ENCODE results near the gene SNED1.

DNA sequence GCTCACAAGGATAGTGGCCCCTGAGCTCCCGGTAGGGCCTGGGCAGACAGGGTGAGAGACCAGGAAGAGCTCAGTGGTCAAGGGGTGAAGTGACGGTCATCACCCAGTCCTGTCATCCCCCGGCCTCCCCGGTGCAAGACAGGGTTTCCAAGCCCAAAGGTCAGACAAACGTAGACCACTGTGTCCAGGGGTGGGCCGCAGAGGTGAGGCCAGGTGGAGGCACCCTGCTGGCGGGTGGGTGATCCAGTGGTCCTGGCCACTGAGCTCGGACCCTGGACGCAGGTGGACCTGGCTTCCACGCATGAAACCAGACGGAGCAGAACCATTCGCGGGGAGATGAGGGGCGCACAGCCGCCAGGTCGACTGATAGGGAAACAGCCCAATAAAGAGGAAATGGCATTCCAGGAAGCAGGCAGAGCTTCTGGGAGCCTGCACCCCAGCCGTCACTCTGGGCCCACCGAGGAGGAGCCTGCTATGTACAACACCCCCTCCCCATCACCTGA lies 14.4 kb upstream of the SNED1 start:
- TF ChIP-seq, protein P1, sequence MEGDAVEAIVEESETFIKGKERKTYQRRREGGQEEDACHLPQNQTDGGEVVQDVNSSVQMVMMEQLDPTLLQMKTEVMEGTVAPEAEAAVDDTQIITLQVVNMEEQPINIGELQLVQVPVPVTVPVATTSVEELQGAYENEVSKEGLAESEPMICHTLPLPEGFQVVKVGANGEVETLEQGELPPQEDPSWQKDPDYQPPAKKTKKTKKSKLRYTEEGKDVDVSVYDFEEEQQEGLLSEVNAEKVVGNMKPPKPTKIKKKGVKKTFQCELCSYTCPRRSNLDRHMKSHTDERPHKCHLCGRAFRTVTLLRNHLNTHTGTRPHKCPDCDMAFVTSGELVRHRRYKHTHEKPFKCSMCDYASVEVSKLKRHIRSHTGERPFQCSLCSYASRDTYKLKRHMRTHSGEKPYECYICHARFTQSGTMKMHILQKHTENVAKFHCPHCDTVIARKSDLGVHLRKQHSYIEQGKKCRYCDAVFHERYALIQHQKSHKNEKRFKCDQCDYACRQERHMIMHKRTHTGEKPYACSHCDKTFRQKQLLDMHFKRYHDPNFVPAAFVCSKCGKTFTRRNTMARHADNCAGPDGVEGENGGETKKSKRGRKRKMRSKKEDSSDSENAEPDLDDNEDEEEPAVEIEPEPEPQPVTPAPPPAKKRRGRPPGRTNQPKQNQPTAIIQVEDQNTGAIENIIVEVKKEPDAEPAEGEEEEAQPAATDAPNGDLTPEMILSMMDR (IDR thresholded peaks at IDR 0.05; ENCODE audit: low read length): no peak
- no peak for TF ChIP-seq EZH2 (optimal IDR thresholded peaks at IDR 0.05; ENCODE audit: low read depth, low read length)
